HepG2 (cell line): ENCODE measurements around the gene TAF3. TPM values are rescaled to one million over a fixed set of nuclear protein-coding genes. Genes with fewer than 3 reads are reported as not detected.

Experiments
- ATAC-seq: fragments of 200-7000 bp; cut with Tn5 transposase; 3 replicates; pipeline ENCODE4 v1.9.1; 2020; ENCODE audit warnings: mild to moderate bottlenecking, moderate library complexity
- BruUV-seq: library from RNA; stranded (reverse); fragments of 400-500 nt; replicated peaks from 2 replicates; lab custom pipeline; 2021; lab: Mats Ljungman, UMichigan
- CTCF ChIA-PET: fragments of 300-600 bp; formaldehyde crosslinking; extraction: SDS; loops from one replicate; lab custom pipeline; 2021; ENCODE audit warnings: low total read pairs, inconsistent platforms, low intra/inter-chr PET ratio; lab: Yijun Ruan, JAX
- POLR2A ChIA-PET: fragments of 350-600 bp; sonication (Branson Sonifier 250); formaldehyde crosslinking; loops from one replicate; lab custom pipeline; 2020; ENCODE audit warnings: antibody characterized with exemption, inconsistent platforms; lab: Yijun Ruan, JAX
- DNase-seq: peaks from one replicate; pipeline ENCODE4 v3.0.0-alpha.2; 2015; ENCODE audit warnings: low spot score
- FAIRE-seq: peaks from 3 replicates; lab custom pipeline; 2011; peaks lifted over from hg19 to GRCh38; lab: Jason Lieb, UNC
- H2AFZ ChIP-seq: one replicate; pipeline ENCODE4 v1.6.1; 2011; ENCODE audit warnings: low read length, inconsistent platforms
- H3K27ac ChIP-seq: fragments of 300-600 bp; 3 replicates; pipeline ENCODE4 v1.8.0; 2011; ENCODE audit warnings: mixed run types, mild to moderate bottlenecking, mixed read lengths, low read length, inconsistent platforms; ENCODE audit not compliant: insufficient read depth; ENCODE audit errors: extremely low read length
- H3K27me3 ChIP-seq, 2 experiments: fragments of 200-600 bp in 1 of 2; 2 replicates in 1 of 2; 3 replicates in 1 of 2; pipeline versions ENCODE4 v1.6.0 to v1.8.0; 2011; ENCODE audit warnings: low read length in 2 of 2, mild to moderate bottlenecking in 2 of 2, moderate library complexity in 2 of 2, inconsistent platforms in 1 of 2; ENCODE audit not compliant: insufficient read depth in 2 of 2, control insufficient read depth in 1 of 2
- H3K36me3 ChIP-seq, 2 experiments: fragments of 200-600 bp in 1 of 2; replicated peaks in 1 of 2; 2 replicates in 1 of 2; 3 replicates in 1 of 2; pipeline versions ENCODE4 v1.5.1 to v1.8.0; 2011; ENCODE audit warnings: low read length in 2 of 2, inconsistent platforms in 1 of 2; ENCODE audit not compliant: insufficient read depth in 2 of 2, control insufficient read depth in 1 of 2
- H3K4me1 ChIP-seq: 2 replicates; pipeline ENCODE4 v1.5.1; 2012; ENCODE audit warnings: low read length, inconsistent platforms; ENCODE audit not compliant: insufficient read depth
- H3K4me2 ChIP-seq: 2 replicates; pipeline ENCODE4 v1.6.0; 2011; ENCODE audit warnings: low read depth, low read length, inconsistent platforms
- H3K4me3 ChIP-seq, 3 experiments: fragments of 200-600 bp in 1 of 3; sonication (generic), shearing (Covaris generic) in 1 of 3; replicated peaks in 1 of 3; 2 replicates each; pipeline ENCODE4 v1.5.1; 2011 to 2016; ENCODE audit warnings: low read length in 3 of 3, inconsistent platforms in 2 of 3, low read depth in 2 of 3, mild to moderate bottlenecking in 2 of 3, control low read depth in 1 of 3, mixed read lengths in 1 of 3; ENCODE audit not compliant: insufficient read depth in 1 of 3
- H3K79me2 ChIP-seq: one replicate; pipeline ENCODE4 v1.6.1; 2011; ENCODE audit warnings: low read length, inconsistent platforms; ENCODE audit not compliant: insufficient read depth
- H3K9ac ChIP-seq: 2 replicates; pipeline ENCODE4 v1.6.0; 2011; ENCODE audit warnings: mild to moderate bottlenecking, low read depth, low read length, inconsistent platforms; ENCODE audit not compliant: insufficient read depth
- H3K9me3 ChIP-seq: 2 replicates; pipeline ENCODE4 v1.5.1; 2012; ENCODE audit warnings: mild to moderate bottlenecking, low read length
- H4K20me1 ChIP-seq: 2 replicates; pipeline ENCODE4 v1.6.0; 2011; ENCODE audit warnings: inconsistent platforms, mild to moderate bottlenecking, low read length, moderate library complexity; ENCODE audit not compliant: insufficient read depth
- BHLHE40 ChIP-seq: IDR thresholded peaks from 2 replicates; pipeline ENCODE4 v1.6.1; 2011; ENCODE audit warnings: low read length, improper control_type of control experiment
- GATAD1 ChIP-seq: IDR thresholded peaks from 2 replicates; pipeline ENCODE4 v1.6.1; 2016; ENCODE audit warnings: missing genetic modification reagents, missing compliant biosample characterization
- PAX8 ChIP-seq: sonication (generic); formaldehyde crosslinking; IDR thresholded peaks from 2 replicates; pipeline ENCODE4 v1.8.0; 2022; ENCODE audit warnings: mild to moderate bottlenecking, missing genetic modification reagents, borderline replicate concordance
- PTBP1 ChIP-seq: fragments of 200-400 bp; formaldehyde crosslinking; IDR thresholded peaks from 2 replicates; pipeline ENCODE4 v1.6.1; 2018; ENCODE audit warnings: low read length, low read depth; ENCODE audit not compliant: poor library complexity, severe bottlenecking
- SMAD3 ChIP-seq: sonication (generic); formaldehyde crosslinking; IDR thresholded peaks from 2 replicates; pipeline ENCODE4 v1.4.0; 2020; ENCODE audit warnings: missing genetic modification reagents
- ZNF468 ChIP-seq: sonication (generic); formaldehyde crosslinking; IDR thresholded peaks from 2 replicates; pipeline ENCODE4 v1.8.0; 2022; ENCODE audit warnings: mild to moderate bottlenecking, moderate library complexity, missing genetic modification reagents
- WGBS: methylation state at CpG from one replicate; pipeline ENCODE4 v1.1.6; 2017; ENCODE audit warnings: low lambda C conversion rate; 5-methylcytosine and 5-hydroxymethylcytosine counted together
- in situ Hi-C: cut with HindIII; loops from 2 replicates; pipeline ENCODE4 v1.10.0; 2017; ENCODE audit warnings: low pct_unique_long_range_greater_than_20kb; ENCODE audit not compliant: extremely low pct_ligation_motif_present
- intact Hi-C: fragments of 100-400 bp; cut with micrococcal nuclease; formaldehyde crosslinking; loops from one replicate; pipeline ENCODE4 v1.10.0; 2022; ENCODE audit not compliant: unreplicated experiment
- polyA plus RNA-seq, 8 experiments: library from polyadenylated mRNA; depleted of rRNA in 3 of 8; stranded (reverse) in 7 of 8; unstranded in 1 of 8; fragments of >200 nt; fragmentation: Illumina TruSeq in 4 of 8; extraction: Trizol in 4 of 8; gene quantifications; 2 replicates each; pipeline versions ENCODE4 v1.2.1 to v1.2.3, GENCODE V29; 2011 to 2016; ENCODE audit warnings: low read depth in 4 of 8, missing spikeins in 1 of 8, mixed read lengths in 1 of 8; ENCODE audit not compliant: insufficient read depth in 1 of 8
- total RNA-seq, 5 experiments: library from RNA; depleted of rRNA; stranded (reverse); fragments of >200 nt; fragmentation: Illumina TruSeq; extraction: Trizol; gene quantifications; 2 replicates each; pipeline ENCODE4 v1.2.3, GENCODE V29; 2016; ENCODE audit warnings: low read depth in 1 of 5
- TF ChIP-seq, protein P1 (sequence below): IDR thresholded peaks from 2 replicates; pipeline ENCODE4 v1.6.1; 2016; ENCODE audit warnings: low read depth, control low read depth
- TF ChIP-seq, protein P2 (sequence below): sonication (generic); formaldehyde crosslinking; IDR thresholded peaks from 2 replicates; pipeline ENCODE4 v1.4.0; 2020; ENCODE audit warnings: missing genetic modification reagents
- TF ChIP-seq, protein P3 (sequence below): sonication (generic); formaldehyde crosslinking; IDR thresholded peaks from 2 replicates; pipeline ENCODE4 v1.4.0; 2020; ENCODE audit warnings: missing genetic modification reagents, low read depth, mild to moderate bottlenecking, borderline replicate concordance

The TAF3 gene
- total and polyA plus RNA-seq, 2 of the 13 experiments (the other 11 are each of a cell fraction or from before 2014, with no cell fraction given), result 1.7 to 2.9 TPM

DNA sequence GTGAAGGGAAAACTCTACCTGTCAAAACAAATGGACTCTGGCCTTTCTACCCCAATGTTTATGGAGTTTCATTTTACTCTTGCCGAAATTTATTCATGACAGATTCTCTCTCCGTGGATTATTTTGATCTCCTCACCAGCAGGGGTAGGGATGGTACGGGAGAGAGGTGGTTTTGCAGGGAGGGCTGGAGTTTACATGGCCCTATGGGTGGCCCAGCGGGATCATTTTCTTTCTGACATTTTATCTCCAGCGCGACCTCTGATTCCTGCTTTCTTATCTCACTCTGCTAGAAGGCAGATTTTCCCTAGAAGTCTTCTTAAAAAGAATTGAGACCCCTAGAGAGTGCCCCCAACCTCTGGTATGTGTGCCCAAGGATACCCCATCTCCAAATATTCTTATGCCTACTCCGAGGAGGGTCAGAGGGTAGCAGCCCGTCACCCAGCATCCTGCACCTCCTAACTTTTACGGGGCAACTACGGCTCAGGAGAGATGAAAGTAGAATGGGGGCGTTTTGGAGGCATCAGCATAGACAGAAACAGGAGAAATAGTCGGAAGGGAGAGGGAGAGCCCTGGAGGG, 226.1 kb downstream of the TAF3 start:
- Histone ChIP-seq H3K4me2 (peak overlapping the region; percentile 63; the same call in 1 of the 2 replicates), H3K4me3 (no peak overlapping the region), H3K36me3 (no peaks in the 10 kb centered on the region), H4K20me1 (peaks cover 20% of the 10 kb centered on the region; the same call in 1 of the 2 replicates), H3K4me1 (peaks cover 23% of the 10 kb centered on the region), H3K79me2 (no peaks in the 10 kb centered on the region), H3K9me3 (no peaks in the 10 kb centered on the region), H2AFZ (no peak overlapping the region), H3K9ac (no peak overlapping the region), H3K27me3 (peaks cover 33 to 94% of the 10 kb centered on the region in 2 experiments), H3K27ac (no peak overlapping the region)
- ATAC-seq, result no peak
- POLR2A ChIA-PET, result no interaction called here
- BruUV-seq, result no TSS peak
- TF ChIP-seq, protein P1, sequence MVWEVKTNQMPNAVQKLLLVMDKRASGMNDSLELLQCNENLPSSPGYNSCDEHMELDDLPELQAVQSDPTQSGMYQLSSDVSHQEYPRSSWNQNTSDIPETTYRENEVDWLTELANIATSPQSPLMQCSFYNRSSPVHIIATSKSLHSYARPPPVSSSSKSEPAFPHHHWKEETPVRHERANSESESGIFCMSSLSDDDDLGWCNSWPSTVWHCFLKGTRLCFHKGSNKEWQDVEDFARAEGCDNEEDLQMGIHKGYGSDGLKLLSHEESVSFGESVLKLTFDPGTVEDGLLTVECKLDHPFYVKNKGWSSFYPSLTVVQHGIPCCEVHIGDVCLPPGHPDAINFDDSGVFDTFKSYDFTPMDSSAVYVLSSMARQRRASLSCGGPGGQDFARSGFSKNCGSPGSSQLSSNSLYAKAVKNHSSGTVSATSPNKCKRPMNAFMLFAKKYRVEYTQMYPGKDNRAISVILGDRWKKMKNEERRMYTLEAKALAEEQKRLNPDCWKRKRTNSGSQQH, result no peak
- TF ChIP-seq, protein P2, sequence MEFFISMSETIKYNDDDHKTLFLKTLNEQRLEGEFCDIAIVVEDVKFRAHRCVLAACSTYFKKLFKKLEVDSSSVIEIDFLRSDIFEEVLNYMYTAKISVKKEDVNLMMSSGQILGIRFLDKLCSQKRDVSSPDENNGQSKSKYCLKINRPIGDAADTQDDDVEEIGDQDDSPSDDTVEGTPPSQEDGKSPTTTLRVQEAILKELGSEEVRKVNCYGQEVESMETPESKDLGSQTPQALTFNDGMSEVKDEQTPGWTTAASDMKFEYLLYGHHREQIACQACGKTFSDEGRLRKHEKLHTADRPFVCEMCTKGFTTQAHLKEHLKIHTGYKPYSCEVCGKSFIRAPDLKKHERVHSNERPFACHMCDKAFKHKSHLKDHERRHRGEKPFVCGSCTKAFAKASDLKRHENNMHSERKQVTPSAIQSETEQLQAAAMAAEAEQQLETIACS (CRISPR knock-in tag), result no peak
- TF ChIP-seq, protein P3, sequence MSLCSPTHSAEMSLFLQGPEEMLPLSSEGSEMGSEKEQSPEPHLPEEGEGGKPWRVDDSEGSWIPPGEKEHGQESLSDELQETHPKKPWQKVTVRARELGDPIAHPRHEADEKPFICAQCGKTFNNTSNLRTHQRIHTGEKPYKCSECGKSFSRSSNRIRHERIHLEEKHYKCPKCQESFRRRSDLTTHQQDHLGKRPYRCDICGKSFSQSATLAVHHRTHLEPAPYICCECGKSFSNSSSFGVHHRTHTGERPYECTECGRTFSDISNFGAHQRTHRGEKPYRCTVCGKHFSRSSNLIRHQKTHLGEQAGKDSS (CRISPR knock-in tag), result no peak
- TF ChIP-seq BHLHE40, result no peak
- no peak for TF ChIP-seq PAX8 (CRISPR knock-in tag)
- no peak for TF ChIP-seq ZNF468 (CRISPR knock-in tag)
- no peak for TF ChIP-seq PTBP1
- no peak for TF ChIP-seq SMAD3 (CRISPR knock-in tag)
- TF ChIP-seq GATAD1, result no peak
- FAIRE-seq, result no peak
- intact Hi-C loops, result no loop called here
- in situ Hi-C loops, result no loop called here
- DNase-seq, result no peak
- 9% methylated on average over 12 of the region's 12 CpGs for WGBS
- CTCF ChIA-PET, result no interaction called here
